ENCODE data around the gene OBP2B. TPM values are rescaled to one million over a fixed set of nuclear protein-coding genes. Genes with fewer than 3 reads are reported as not detected.

The OBP2B gene
- total RNA-seq, 1 donor from 2014 or later, result not detected

- peaks cover 5% of the 10 kb centered on the region for H3K27me3 ChIP-seq (ENCODE audit: low read depth)
- ATAC-seq, result no peak
- no peak for DNase-seq
- no peak overlapping the region for H3K27ac ChIP-seq
- no peaks in the 10 kb centered on the region for H3K9me3 ChIP-seq
- peaks cover 11% of the 10 kb centered on the region for H3K4me1 ChIP-seq
- H3K4me3 ChIP-seq, result no peak overlapping the region
- no peak for TF ChIP-seq CTCF (IDR thresholded peaks at IDR 0.05)
- no peaks in the 10 kb centered on the region for H3K36me3 ChIP-seq
- intact Hi-C loops (cut with DNase I), result no loop called here
Observed at GRCh38 chr9:133188843-133189180, 20.2 kb downstream of the OBP2B start.

GRCh38 chr9:133188006-133188842, 20.8 kb downstream of the OBP2B start:
- Histone ChIP-seq H3K36me3 (no peaks in the 10 kb centered on the region), H3K9me3 (no peaks in the 10 kb centered on the region), H3K4me1 (peaks cover 11% of the 10 kb centered on the region), H3K4me3 (no peak overlapping the region), H3K27me3 (ENCODE audit: low read depth) (peaks cover 5% of the 10 kb centered on the region), H3K27ac (no peak overlapping the region)
- intact Hi-C loops (cut with DNase I), result no loop called here
- peak; percentile 15 for TF ChIP-seq CTCF (IDR thresholded peaks at IDR 0.05)
- DNase-seq (no peak), ATAC-seq (peak in 1 of 2 donors; percentile 8)

GRCh38 chr9:133187561-133188005, 21.5 kb downstream of the OBP2B start:
- intact Hi-C loops (cut with DNase I), result no loop called here

GRCh38 chr9:133186736-133187135, 22.3 kb downstream of the OBP2B start:
- no peak for ATAC-seq
- no peak for TF ChIP-seq CTCF (IDR thresholded peaks at IDR 0.05)
- no peaks in the 10 kb centered on the region for H3K9me3 ChIP-seq
- H3K27ac ChIP-seq, result no peak overlapping the region
- H3K36me3 ChIP-seq, result no peaks in the 10 kb centered on the region
- peaks cover 5% of the 10 kb centered on the region for H3K27me3 ChIP-seq (ENCODE audit: low read depth)
- no peak overlapping the region for H3K4me3 ChIP-seq
- intact Hi-C loops (cut with DNase I), result no loop called here
- H3K4me1 ChIP-seq, result peaks cover 11% of the 10 kb centered on the region
- no peak for DNase-seq

More at GRCh38 chr9:133187561-133188005, 21.5 kb downstream of the OBP2B start:
- Histone ChIP-seq H3K4me3 (no peak overlapping the region), H3K27ac (no peak overlapping the region), H3K9me3 (no peaks in the 10 kb centered on the region), H3K4me1 (peaks cover 11% of the 10 kb centered on the region), H3K36me3 (no peaks in the 10 kb centered on the region), H3K27me3 (ENCODE audit: low read depth) (peaks cover 5% of the 10 kb centered on the region)
- no peak for DNase-seq
- no peak for ATAC-seq
- TF ChIP-seq CTCF (IDR thresholded peaks at IDR 0.05), result no peak

- DNase-seq, result no peak
- Histone ChIP-seq H3K27me3 (ENCODE audit: low read depth) (peaks cover 5% of the 10 kb centered on the region), H3K4me3 (no peak overlapping the region), H3K4me1 (peaks cover 11% of the 10 kb centered on the region), H3K36me3 (no peaks in the 10 kb centered on the region), H3K27ac (no peak overlapping the region), H3K9me3 (no peaks in the 10 kb centered on the region)
- peak; percentile 74 to 82 for ATAC-seq
- TF ChIP-seq CTCF (IDR thresholded peaks at IDR 0.05), result peak; percentile 57
- intact Hi-C loops (cut with DNase I), result no loop called here
Observed at GRCh38 chr9:133184971-133185370, 24.1 kb downstream of the OBP2B start.

All from lower lobe of right lung (tissue), 2 donors.